ENCODE measurements around the gene C3orf18.

Gene C3orf18

DNA sequence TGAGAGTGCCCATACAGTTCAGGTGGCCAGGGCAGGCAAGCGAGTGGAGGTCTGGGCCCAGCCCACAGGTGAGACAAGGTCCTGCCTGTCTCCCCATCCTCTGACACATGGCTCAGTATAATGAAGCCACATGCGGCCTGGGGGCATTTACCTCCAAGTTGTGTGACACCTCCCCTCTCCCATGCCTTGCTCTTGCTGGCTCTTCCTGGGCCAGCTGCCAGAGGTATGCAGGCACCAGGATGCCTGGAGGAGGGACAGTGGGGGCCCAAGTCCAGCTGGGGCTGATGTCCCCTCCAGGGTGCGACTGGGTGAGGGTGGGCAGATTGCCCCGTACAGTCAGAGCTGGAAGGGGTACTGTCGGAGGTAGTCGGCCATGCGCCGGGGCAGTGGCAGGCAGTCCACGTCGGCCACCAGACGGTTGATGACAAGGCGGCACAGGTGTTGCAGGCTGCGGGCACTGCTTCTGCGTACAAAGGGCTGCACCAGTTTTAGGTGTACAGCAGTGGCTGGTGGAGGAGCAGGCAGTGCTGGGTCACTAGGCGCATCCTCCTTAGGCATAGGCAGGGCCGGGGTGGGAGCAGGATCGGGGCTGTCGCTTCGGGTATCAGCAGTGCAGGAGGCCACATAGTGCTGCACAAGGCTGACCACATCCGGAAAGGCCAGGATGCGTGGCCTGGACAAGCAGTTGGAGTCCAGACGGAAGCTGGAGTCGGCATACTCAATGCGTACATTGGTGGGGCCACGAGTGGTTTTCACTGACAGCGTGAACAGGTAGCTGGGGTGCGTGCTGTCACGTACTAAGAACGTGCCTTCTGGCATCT is 39.9 kb upstream of the C3orf18 start:
- no peak for DNase-seq (ENCODE audit: low read depth)
- TF ChIP-seq, protein P1, sequence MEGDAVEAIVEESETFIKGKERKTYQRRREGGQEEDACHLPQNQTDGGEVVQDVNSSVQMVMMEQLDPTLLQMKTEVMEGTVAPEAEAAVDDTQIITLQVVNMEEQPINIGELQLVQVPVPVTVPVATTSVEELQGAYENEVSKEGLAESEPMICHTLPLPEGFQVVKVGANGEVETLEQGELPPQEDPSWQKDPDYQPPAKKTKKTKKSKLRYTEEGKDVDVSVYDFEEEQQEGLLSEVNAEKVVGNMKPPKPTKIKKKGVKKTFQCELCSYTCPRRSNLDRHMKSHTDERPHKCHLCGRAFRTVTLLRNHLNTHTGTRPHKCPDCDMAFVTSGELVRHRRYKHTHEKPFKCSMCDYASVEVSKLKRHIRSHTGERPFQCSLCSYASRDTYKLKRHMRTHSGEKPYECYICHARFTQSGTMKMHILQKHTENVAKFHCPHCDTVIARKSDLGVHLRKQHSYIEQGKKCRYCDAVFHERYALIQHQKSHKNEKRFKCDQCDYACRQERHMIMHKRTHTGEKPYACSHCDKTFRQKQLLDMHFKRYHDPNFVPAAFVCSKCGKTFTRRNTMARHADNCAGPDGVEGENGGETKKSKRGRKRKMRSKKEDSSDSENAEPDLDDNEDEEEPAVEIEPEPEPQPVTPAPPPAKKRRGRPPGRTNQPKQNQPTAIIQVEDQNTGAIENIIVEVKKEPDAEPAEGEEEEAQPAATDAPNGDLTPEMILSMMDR (IDR thresholded peaks at IDR 0.05; ENCODE audit: low read length, missing control alignments), result no peak
- H3K4me3 ChIP-seq (replicated peaks; ENCODE audit: low read depth, low read length), result no peak overlapping the region

DNA sequence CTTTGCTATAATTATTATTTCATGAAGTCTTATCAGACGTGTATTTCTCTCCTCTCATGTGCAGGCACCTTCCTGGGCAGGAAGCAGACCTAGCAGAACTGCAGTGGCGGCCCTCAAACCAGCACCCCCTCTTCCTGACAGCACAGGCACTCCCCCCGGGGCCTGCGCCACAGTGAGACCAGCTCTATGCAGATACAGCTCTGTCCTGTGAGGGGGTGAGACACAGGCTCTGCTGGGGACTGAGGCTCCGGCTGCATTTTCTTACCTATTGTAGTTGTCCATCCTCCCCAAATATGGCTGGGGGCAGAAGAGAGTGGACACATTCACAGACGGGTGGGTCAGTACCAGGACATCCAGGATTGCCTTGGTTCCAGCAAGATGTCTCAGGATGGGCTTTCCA is 39.0 kb upstream of the C3orf18 start:
- no peak overlapping the region for H3K4me3 ChIP-seq (replicated peaks; ENCODE audit: low read depth, low read length)
- DNase-seq (ENCODE audit: low read depth), result no peak

DNA sequence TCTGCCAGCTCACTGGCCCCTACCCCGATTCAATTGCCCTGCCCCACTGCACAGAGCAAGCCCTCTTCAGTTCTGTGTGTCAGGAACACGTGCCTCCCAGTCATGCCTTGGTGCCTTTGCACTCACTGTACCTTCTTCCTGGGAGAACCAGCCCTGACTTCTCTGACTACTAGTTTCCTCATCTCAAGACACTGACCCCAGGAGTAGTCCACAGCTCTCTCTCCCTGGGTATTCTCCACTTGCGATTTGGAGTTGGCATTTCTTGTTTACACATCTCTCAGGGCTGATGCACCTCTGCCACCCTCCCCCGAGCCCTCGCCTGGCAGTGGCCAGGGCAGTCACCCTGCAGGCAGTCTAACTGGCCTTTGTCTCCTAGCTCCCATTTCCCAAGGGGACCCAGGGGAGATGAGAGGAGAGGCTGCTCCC is 38.4 kb upstream of the C3orf18 start:
- TF ChIP-seq, protein P1 (IDR thresholded peaks at IDR 0.05; ENCODE audit: low read length, missing control alignments), result no peak
- no peak for DNase-seq (ENCODE audit: low read depth)
- H3K4me3 ChIP-seq (replicated peaks; ENCODE audit: low read depth, low read length), result no peak overlapping the region

More for the DNA sequence above, 39.0 kb upstream of the C3orf18 start:
- TF ChIP-seq, protein P1 (IDR thresholded peaks at IDR 0.05; ENCODE audit: low read length, missing control alignments), result no peak

DNA sequence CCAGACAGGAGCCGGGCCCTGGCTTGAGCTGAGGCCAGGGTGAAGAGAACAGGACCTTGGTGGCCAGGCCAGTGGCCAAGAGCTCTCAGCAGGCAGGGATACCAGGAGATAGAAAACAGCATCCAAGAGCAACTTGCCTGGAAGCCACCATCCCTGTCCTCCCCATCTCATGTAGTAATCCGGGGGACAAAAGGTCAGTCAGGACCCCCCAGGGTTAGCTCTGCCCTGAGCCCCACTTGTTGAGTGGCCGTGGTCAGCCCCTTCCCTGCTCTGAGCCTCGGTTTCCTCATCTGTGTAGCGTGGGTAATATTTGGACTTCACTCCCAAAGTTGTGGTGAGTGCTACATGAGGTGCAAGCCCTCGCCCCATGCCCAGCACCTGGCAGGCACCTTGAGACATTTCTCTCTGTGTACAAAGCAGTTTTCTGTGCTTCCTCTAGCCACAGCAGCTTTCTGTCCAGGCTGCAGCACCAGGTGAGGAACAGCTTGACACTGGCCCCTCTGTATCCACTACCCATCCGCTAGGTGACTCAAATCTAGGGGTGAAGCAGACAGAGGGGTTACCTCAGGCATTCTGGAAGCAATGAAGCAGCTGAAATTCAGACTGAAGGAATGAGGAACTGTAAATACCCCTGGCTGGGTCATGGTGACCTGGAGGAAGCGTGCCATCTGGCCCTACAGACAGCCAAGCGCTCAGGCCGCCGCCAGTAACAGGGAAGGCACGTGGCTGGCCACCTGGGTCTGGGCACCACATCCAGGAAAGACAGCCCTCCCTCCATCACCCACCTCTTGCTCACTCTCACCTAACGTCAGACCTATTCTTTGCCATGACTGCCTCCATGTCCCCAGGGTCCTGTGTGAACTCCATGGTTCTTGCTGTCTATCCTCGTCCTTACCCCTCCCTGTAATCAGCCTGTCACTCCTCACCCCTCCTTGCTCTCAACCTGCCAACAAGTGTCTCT is 37.4 kb upstream of the C3orf18 start:
- no peak for DNase-seq (ENCODE audit: low read depth)
- TF ChIP-seq, protein P1 (IDR thresholded peaks at IDR 0.05; ENCODE audit: low read length, missing control alignments), result no peak
- no peak overlapping the region for H3K4me3 ChIP-seq (replicated peaks; ENCODE audit: low read depth, low read length)

DNA sequence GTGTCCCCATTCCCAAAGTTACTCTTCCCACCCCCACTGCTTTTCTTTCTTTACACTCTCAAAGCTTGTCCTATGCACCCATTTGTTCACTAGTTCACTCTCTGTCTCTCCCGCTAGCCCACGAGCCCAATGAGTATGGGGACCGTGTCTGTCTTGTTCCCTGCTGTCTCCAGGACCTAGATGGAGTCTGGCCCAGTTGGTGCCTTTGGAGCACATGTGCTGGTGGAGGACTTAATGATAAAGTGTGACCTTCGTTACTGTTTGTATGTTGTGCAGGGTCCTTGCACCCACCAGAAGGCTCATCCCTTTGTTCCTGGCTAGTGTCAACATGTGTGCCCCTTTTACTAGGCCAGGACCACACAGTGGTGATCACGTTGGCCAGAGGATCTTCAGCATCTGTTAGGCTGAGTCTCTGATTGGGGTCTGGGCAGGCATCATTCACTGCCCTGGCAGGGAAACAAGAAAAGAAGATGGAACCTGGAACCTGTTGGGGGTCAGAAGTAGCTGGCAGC is 36.6 kb upstream of the C3orf18 start:
- TF ChIP-seq, protein P1 (IDR thresholded peaks at IDR 0.05; ENCODE audit: low read length, missing control alignments), result no peak
- DNase-seq (ENCODE audit: low read depth), result no peak
- no peak overlapping the region for H3K4me3 ChIP-seq (replicated peaks; ENCODE audit: low read depth, low read length)

DNA sequence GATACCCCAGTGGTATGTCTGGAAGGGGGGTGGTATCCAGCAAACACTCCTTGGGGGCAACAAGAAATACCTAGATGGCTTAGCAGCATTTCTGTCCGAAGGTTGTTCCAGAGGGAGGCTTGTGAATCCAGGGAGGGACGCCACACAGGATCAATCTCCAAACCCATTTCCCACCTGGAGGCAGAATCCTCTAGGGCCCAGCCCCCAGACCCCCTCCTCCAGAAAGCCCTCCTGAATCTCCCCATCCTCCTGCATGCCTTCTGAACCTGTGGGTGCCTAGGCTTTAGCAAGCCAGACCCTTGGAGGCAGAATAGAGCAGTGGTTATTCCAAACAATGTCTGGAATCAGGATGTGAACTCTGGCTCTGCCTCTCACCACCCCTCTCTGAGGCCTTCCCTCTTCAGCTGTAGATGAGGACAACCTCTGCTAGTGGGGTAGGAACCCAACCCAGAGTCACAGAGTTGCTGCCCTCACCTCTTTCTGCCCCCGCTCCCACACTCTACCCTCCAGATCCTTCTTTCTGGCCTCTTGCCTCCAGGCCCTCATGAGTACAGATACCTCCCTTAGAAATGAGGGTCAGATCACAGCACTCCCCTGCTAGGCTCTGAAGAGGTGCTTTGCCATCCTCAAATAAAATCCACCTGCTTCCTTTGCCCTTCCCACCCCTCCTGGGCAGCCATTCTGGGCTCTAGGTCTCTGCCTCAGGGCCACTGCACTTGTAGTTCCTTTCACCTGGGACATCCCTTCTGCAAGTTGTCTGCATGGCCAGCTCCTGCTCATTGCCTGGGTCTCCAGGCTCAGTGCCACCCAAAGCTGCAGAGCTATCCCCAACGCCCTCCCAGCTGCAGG is 35.9 kb upstream of the C3orf18 start:
- H3K4me3 ChIP-seq (replicated peaks; ENCODE audit: low read depth, low read length), result no peak overlapping the region
- no peak for DNase-seq (ENCODE audit: low read depth)
- TF ChIP-seq, protein P1 (IDR thresholded peaks at IDR 0.05; ENCODE audit: low read length, missing control alignments), result no peak

Measured in fibroblast of pulmonary artery (primary cell).